NCI-H1092 treated with DMSO at 0.1 percent for 48 hours (cell line): Measurements from ENCODE around the gene PKN2.
"Not testable (repeated sequence)": the region's sequence is repeated elsewhere in the genome, so short reads cannot be mapped to it uniquely, and the experiment has no call there.

Source experiments
- DNase-seq: peaks from one replicate; lab custom pipeline; 2025; lab: John Stamatoyannopoulos, UW

PKN2 gene

GRCh38 chr1:88880717-88881116, 196.6 kb downstream of the PKN2 start:
- not testable (repeated sequence) for DNase-seq

GRCh38 chr1:88883156-88883555, 199.1 kb downstream of the PKN2 start:
- no peak for DNase-seq
